SW480 (cell line): ENCODE data around the gene TRMT2A.

Source experiments
- DNase-seq: peaks from one replicate; pipeline ENCODE4 v3.0.0-alpha.2; 2016; ENCODE audit warnings: low spot score

TRMT2A gene

GRCh38 chr22:20148414-20148813 lies 31.4 kb upstream of the TRMT2A start:
- DNase-seq = no peak

- DNase-seq = no peak
Observed at GRCh38 chr22:20147237-20147988, 30.4 kb upstream of the TRMT2A start.

- DNase-seq = no peak
Observed at GRCh38 chr22:20146777-20147176, 29.8 kb upstream of the TRMT2A start.

- no peak for DNase-seq
Observed at GRCh38 chr22:20145832-20146223, 28.8 kb upstream of the TRMT2A start.

GRCh38 chr22:20145206-20145831 lies 28.3 kb upstream of the TRMT2A start:
- no peak for DNase-seq

- DNase-seq = no peak
Observed at GRCh38 chr22:20143883-20144665, 27.0 kb upstream of the TRMT2A start.

- DNase-seq = no peak
Observed at GRCh38 chr22:20142711-20143621, 25.9 kb upstream of the TRMT2A start.

GRCh38 chr22:20141186-20142077 lies 24.4 kb upstream of the TRMT2A start:
- DNase-seq = no peak

- no peak for DNase-seq
Observed at GRCh38 chr22:20140521-20140964, 23.5 kb upstream of the TRMT2A start.

- DNase-seq = no peak
Observed at GRCh38 chr22:20140107-20140445, 23.1 kb upstream of the TRMT2A start.

- no peak for DNase-seq
Observed at GRCh38 chr22:20139391-20140106, 22.5 kb upstream of the TRMT2A start.

GRCh38 chr22:20138868-20139267 lies 21.8 kb upstream of the TRMT2A start:
- no peak for DNase-seq

GRCh38 chr22:20138417-20138738 lies 21.4 kb upstream of the TRMT2A start:
- DNase-seq = no peak

- no peak for DNase-seq
Observed at GRCh38 chr22:20137671-20138416, 20.8 kb upstream of the TRMT2A start.

GRCh38 chr22:20137113-20137512 lies 20.1 kb upstream of the TRMT2A start:
- no peak for DNase-seq

- no peak for DNase-seq
Observed at GRCh38 chr22:20136603-20136873, 19.5 kb upstream of the TRMT2A start.

GRCh38 chr22:20135806-20136602 lies 19.0 kb upstream of the TRMT2A start:
- DNase-seq = no peak

GRCh38 chr22:20135265-20135664 lies 18.2 kb upstream of the TRMT2A start:
- DNase-seq = no peak

- DNase-seq = no peak
Observed at GRCh38 chr22:20133930-20134549, 17.0 kb upstream of the TRMT2A start.
